ENCODE measurements around the gene TAGLN3.

The TAGLN3 gene

DNA sequence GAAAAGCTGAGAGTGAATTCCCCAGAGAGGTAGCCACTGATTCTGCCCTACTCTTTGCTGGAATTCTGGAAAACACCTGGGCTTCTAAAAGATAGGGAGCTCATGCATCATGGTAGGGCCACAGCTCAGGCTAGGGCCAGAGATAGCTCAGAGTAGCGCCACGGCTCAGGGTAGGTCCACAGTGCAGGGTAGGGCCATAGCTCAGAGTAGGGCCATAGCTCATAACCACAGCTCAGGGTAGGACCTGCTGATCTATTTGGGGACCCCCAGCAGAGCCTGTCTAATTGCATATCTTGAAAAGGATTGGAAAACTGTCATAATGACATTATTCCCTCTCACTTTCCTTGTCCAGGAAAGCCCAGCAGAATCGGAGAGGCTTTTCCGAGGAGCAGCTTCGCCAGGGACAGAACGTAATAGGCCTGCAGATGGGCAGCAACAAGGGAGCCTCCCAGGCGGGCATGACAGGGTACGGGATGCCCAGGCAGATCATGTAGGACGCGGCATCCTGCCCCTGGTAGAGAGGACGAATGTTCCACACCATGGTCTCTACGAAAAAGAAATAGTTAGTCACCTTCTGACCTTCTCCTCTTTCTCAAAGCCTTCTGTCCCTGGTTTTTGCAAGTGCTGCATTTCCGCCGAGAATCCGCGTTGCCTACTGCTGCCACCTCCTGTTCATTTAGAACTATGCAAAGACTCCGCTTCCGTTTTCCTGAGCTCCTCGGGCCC is 14.5 kb downstream of the TAGLN3 start:
- Histone ChIP-seq H3K27me3 (ENCODE audit: control insufficient read depth, insufficient read depth, low read length) (no peaks in the 10 kb centered on the region), H3K9ac (ENCODE audit: low read depth, low read length) (no peak overlapping the region), H3K4me1 (ENCODE audit: control insufficient read depth, insufficient read depth, low read length) (no peaks in the 10 kb centered on the region), H3K4me2 (ENCODE audit: low read length) (peak overlapping the region; percentile 57), H3K36me3 (ENCODE audit: insufficient read depth, low read length) (no peaks in the 10 kb centered on the region), H3K4me3 (ENCODE audit: low read length) (no peak overlapping the region), H3K9me3 (replicated peaks; ENCODE audit: low read length) (no peaks in the 10 kb centered on the region)

DNA sequence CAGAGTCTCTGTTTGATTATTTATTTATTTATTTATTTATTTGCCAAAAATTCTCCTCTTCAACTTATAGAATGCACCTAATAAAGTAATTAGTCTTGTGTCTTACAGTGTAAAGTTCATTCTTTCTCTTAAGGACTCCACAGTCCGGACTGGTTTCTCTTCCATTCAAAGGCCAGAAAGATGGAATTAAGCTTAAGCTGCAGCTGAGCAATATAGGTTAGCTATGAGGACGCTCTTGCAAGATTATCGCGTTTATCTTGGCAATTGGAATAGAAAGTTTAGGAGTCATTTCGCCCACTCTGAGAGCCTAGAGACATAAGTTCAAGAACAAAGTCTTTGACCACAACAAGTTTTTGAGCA is 15.0 kb downstream of the TAGLN3 start:
- no peak overlapping the region for H3K4me3 ChIP-seq (ENCODE audit: low read length)
- H3K9ac ChIP-seq (ENCODE audit: low read depth, low read length) = no peak overlapping the region
- no peaks in the 10 kb centered on the region for H3K27me3 ChIP-seq (ENCODE audit: control insufficient read depth, insufficient read depth, low read length)
- no peaks in the 10 kb centered on the region for H3K9me3 ChIP-seq (replicated peaks; ENCODE audit: low read length)
- no peaks in the 10 kb centered on the region for H3K36me3 ChIP-seq (ENCODE audit: insufficient read depth, low read length)
- H3K4me2 ChIP-seq (ENCODE audit: low read length) = peak overlapping the region; percentile 36
- H3K4me1 ChIP-seq (ENCODE audit: control insufficient read depth, insufficient read depth, low read length) = no peaks in the 10 kb centered on the region

DNA sequence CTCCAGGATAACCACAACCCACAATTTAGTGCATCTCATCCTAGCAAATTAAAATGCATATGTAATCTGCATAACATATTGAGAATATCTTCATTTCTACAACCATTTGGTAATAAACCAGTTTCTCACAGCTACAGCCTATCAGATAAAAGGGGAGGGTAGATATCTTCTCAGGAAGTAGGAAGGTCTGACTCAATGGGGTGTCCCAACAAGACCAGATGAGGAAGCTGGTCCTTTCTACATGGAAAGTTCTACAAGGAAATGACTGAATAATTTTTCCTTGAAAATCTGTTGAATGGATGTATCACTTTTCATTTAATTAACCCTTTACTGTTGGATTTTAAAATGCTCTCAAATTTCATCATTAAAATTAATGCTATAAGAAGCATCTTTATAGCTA is 18.4 kb downstream of the TAGLN3 start:
- Histone ChIP-seq H3K9me3 (replicated peaks; ENCODE audit: low read length) (no peaks in the 10 kb centered on the region), H3K4me2 (ENCODE audit: low read length) (no peak overlapping the region), H3K36me3 (ENCODE audit: insufficient read depth, low read length) (no peaks in the 10 kb centered on the region), H3K4me1 (ENCODE audit: control insufficient read depth, insufficient read depth, low read length) (no peaks in the 10 kb centered on the region), H3K4me3 (ENCODE audit: low read length) (no peak overlapping the region), H3K9ac (ENCODE audit: low read depth, low read length) (no peak overlapping the region), H3K27me3 (ENCODE audit: control insufficient read depth, insufficient read depth, low read length) (no peaks in the 10 kb centered on the region)

DNA sequence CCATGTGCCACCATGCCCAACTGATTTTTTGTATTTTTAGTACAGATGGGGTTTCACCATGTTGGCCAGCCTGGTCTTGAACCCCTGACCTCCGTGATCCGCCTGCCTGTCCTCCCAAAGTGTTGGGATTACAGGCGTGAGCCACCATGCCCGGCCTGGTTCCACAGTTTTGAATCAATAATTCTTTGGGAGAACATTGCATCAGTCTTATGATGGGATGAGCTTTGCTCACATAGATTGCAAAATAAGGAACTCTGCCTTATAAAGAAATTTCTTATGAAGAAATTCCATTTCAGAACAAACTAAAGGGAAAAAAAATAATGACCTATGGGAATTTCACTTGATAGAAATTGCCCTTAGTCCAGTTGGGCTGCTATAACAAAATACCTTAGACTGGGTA is 20.0 kb downstream of the TAGLN3 start:
- Histone ChIP-seq H3K9ac (ENCODE audit: low read depth, low read length) (no peak overlapping the region), H3K4me2 (ENCODE audit: low read length) (no peak overlapping the region), H3K4me1 (ENCODE audit: control insufficient read depth, insufficient read depth, low read length) (no peaks in the 10 kb centered on the region), H3K27me3 (ENCODE audit: control insufficient read depth, insufficient read depth, low read length) (no peaks in the 10 kb centered on the region), H3K36me3 (ENCODE audit: insufficient read depth, low read length) (no peaks in the 10 kb centered on the region), H3K9me3 (replicated peaks; ENCODE audit: low read length) (no peaks in the 10 kb centered on the region), H3K4me3 (ENCODE audit: low read length) (no peak overlapping the region)

DNA sequence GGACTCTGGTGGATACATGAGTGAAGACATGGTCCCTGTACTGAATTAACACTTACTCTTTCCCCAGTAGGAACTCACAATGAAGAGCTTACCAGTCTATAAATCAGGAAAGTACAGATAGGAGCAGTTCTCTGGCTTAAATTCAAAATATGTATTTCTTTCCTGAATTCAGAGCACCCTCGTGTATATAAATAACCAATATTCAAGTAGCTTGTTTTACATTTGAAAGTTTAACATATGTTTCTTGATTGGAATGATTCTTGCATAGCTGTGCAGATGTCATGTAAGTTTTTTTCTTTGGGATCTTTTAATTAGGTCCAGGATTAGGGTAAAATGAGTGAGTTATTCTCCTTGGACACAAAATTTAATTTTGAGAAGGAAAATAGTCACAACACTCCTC is 21.0 kb downstream of the TAGLN3 start:
- no peak overlapping the region for H3K9ac ChIP-seq (ENCODE audit: low read depth, low read length)
- H3K4me2 ChIP-seq (ENCODE audit: low read length) = no peak overlapping the region
- no peaks in the 10 kb centered on the region for H3K27me3 ChIP-seq (ENCODE audit: control insufficient read depth, insufficient read depth, low read length)
- H3K36me3 ChIP-seq (ENCODE audit: insufficient read depth, low read length) = no peaks in the 10 kb centered on the region
- H3K9me3 ChIP-seq (replicated peaks; ENCODE audit: low read length) = no peaks in the 10 kb centered on the region
- H3K4me1 ChIP-seq (ENCODE audit: control insufficient read depth, insufficient read depth, low read length) = no peaks in the 10 kb centered on the region
- H3K4me3 ChIP-seq (ENCODE audit: low read length) = no peak overlapping the region

DNA sequence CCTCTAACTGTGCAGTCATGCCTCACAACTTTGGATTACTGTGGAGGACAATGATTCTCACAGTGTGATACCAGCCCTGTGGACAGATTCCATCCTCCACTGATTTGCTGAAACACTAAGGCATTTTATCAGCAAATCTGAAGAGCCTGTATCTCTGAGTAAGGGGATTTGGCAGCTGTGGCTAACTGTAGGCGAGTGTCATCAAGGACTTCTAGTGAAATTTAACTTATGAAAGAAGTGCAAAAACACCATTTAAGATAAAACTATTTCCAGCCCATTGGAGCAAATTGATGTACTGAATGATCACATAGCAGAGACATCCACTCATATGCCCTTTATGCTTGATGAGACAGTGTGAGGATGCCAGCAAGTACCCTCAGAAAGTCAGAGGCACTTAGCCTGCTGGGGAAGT is 22.0 kb downstream of the TAGLN3 start:
- Histone ChIP-seq H3K4me1 (ENCODE audit: control insufficient read depth, insufficient read depth, low read length) (no peaks in the 10 kb centered on the region), H3K9me3 (replicated peaks; ENCODE audit: low read length) (no peaks in the 10 kb centered on the region), H3K4me2 (ENCODE audit: low read length) (no peak overlapping the region), H3K9ac (ENCODE audit: low read depth, low read length) (no peak overlapping the region), H3K27me3 (ENCODE audit: control insufficient read depth, insufficient read depth, low read length) (no peaks in the 10 kb centered on the region), H3K36me3 (ENCODE audit: insufficient read depth, low read length) (no peaks in the 10 kb centered on the region), H3K4me3 (ENCODE audit: low read length) (no peak overlapping the region)

DNA sequence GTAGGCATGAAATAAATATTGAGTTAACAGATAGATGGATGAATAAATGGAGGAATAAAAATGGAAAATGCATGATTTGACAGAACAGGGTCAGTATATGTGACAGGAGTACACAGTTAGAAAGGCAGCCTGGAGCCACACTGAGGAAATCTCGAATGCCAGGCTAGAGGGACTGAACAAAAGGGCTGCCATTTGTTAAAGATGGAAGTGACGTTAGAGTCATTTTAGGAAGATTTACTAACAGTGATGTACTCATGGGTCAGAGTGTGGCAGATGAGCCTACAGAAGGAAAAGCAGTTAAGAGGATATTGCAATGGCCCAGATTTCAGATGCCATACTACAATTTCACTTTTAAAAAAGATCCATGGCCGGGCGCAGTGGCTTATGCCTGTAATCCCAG is 28.4 kb downstream of the TAGLN3 start:
- Histone ChIP-seq H3K4me3 (ENCODE audit: low read length) (no peak overlapping the region), H3K36me3 (ENCODE audit: insufficient read depth, low read length) (no peaks in the 10 kb centered on the region), H3K9me3 (replicated peaks; ENCODE audit: low read length) (no peaks in the 10 kb centered on the region), H3K4me1 (ENCODE audit: control insufficient read depth, insufficient read depth, low read length) (no peaks in the 10 kb centered on the region), H3K9ac (ENCODE audit: low read depth, low read length) (no peak overlapping the region), H3K27me3 (ENCODE audit: control insufficient read depth, insufficient read depth, low read length) (no peaks in the 10 kb centered on the region), H3K4me2 (ENCODE audit: low read length) (no peak overlapping the region)

DNA sequence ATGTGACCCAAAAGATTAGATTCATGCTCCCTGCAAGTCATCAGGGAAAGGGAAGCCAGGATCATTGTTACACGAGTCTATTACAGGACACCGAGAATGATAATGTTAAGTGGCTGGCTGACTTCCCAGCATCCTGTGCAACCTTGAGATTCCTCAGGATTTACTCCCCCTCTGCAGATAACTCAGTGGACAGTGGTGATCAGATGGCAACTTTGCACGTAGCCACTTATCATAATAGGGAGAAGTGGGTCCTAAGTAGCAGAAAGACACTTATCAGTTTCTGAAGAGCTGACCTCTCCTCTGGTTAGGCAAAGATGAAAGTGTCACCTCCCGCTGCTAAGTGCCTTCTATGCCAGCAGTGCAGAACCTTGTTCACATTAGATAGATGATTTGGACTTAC is 29.1 kb downstream of the TAGLN3 start:
- Histone ChIP-seq H3K36me3 (ENCODE audit: insufficient read depth, low read length) (no peaks in the 10 kb centered on the region), H3K9me3 (replicated peaks; ENCODE audit: low read length) (no peaks in the 10 kb centered on the region), H3K27me3 (ENCODE audit: control insufficient read depth, insufficient read depth, low read length) (no peaks in the 10 kb centered on the region), H3K4me3 (ENCODE audit: low read length) (no peak overlapping the region), H3K9ac (ENCODE audit: low read depth, low read length) (no peak overlapping the region), H3K4me2 (ENCODE audit: low read length) (no peak overlapping the region), H3K4me1 (ENCODE audit: control insufficient read depth, insufficient read depth, low read length) (no peaks in the 10 kb centered on the region)

DNA sequence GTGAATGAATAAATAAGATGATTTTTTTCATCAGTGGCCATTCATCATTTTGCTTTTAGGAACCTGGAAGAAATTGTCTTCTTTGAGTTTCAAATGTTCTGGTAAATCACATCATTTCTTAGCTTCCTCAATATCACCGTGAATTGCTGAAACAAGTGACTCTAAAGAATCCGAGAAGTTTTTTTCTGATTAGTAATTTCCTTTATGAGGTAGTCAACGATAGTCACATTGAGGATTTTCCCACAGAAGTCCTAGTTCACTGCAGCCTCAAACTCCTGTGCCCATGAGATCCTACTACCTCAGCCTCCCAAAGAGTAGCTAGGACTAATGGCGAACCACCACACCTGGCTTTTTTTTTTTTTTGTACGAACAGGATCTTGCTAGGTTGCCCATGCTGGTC is 32.2 kb downstream of the TAGLN3 start:
- Histone ChIP-seq H3K4me3 (ENCODE audit: low read length) (no peak overlapping the region), H3K9me3 (replicated peaks; ENCODE audit: low read length) (no peaks in the 10 kb centered on the region), H3K4me1 (ENCODE audit: control insufficient read depth, insufficient read depth, low read length) (no peaks in the 10 kb centered on the region), H3K27me3 (ENCODE audit: control insufficient read depth, insufficient read depth, low read length) (no peaks in the 10 kb centered on the region), H3K4me2 (ENCODE audit: low read length) (no peak overlapping the region), H3K36me3 (ENCODE audit: insufficient read depth, low read length) (no peaks in the 10 kb centered on the region), H3K9ac (ENCODE audit: low read depth, low read length) (no peak overlapping the region)

DNA sequence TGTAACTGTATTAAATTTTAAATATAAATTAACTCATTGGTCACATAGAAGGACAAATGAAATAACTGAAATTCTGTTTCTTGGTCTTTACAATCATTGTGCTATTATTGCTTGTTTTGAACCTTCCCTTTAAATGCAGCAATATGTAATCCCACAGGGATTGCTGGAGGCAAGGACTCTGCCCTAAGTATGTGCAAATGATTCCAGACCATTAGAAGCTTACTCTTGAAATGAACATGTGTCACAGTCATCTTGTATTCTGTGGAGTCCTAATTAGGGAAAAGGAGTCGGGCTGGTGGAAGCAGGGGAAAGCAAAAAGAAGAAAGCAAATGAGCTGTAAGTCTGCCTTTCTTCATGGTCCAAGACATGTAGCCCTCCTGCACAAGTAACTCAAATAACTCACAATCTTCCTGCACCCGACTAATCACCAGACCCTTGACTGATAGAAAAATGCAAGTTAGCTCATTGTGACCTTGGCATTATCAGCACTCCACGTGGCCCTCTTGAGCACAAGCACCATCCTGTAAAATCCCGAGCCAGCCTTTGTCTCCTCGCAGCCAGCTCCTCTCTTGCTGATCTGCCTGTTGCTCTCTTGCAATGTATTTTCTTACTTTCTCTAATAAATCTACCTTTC is 33.5 kb downstream of the TAGLN3 start:
- H3K4me2 ChIP-seq (ENCODE audit: low read length) = no peak overlapping the region
- H3K4me1 ChIP-seq (ENCODE audit: control insufficient read depth, insufficient read depth, low read length) = no peaks in the 10 kb centered on the region
- H3K4me3 ChIP-seq (ENCODE audit: low read length) = no peak overlapping the region
- H3K36me3 ChIP-seq (ENCODE audit: insufficient read depth, low read length) = no peaks in the 10 kb centered on the region
- H3K9ac ChIP-seq (ENCODE audit: low read depth, low read length) = no peak overlapping the region
- no peaks in the 10 kb centered on the region for H3K27me3 ChIP-seq (ENCODE audit: control insufficient read depth, insufficient read depth, low read length)
- no peaks in the 10 kb centered on the region for H3K9me3 ChIP-seq (replicated peaks; ENCODE audit: low read length)

DNA sequence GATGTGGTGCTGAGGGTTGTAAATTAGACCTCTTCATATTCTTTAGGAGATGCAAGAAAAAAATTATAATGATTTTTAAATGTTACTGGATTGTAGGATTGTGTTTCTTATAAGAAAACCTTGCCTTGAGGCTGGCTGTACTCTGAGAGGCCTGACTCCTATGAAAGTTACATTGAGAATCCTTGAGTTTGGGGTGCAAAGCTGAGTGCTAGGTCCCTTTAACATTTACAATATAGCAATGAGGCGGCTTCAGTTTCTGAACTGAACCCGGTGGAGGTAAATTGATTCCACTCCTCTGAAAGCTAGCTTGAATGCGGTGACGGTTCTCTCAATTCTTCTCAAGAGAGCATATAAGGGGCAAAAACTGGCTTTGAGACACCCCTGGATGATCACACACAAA is 35.7 kb downstream of the TAGLN3 start, which contains the start of gene TMPRSS7:
TSS of gene TMPRSS7 (plus strand) at position 301 of the 400 bp plus-strand sequence. CDS start 110 bp downstream, outside the sequence.
- no peaks in the 10 kb centered on the region for H3K36me3 ChIP-seq (ENCODE audit: insufficient read depth, low read length)
- no peak within 1 kb of the TSS for H3K4me2 ChIP-seq (ENCODE audit: low read length)
- H3K9me3 ChIP-seq (replicated peaks; ENCODE audit: low read length) = no peaks in the 10 kb centered on the region
- peaks cover 9% of the 10 kb centered on the region for H3K4me1 ChIP-seq (ENCODE audit: control insufficient read depth, insufficient read depth, low read length)
- H3K27me3 ChIP-seq (ENCODE audit: control insufficient read depth, insufficient read depth, low read length) = no peaks in the 10 kb centered on the region
- no peak within 1 kb of the TSS for H3K4me3 ChIP-seq (ENCODE audit: low read length)
- no peak within 1 kb of the TSS for H3K9ac ChIP-seq (ENCODE audit: low read depth, low read length)

DNA sequence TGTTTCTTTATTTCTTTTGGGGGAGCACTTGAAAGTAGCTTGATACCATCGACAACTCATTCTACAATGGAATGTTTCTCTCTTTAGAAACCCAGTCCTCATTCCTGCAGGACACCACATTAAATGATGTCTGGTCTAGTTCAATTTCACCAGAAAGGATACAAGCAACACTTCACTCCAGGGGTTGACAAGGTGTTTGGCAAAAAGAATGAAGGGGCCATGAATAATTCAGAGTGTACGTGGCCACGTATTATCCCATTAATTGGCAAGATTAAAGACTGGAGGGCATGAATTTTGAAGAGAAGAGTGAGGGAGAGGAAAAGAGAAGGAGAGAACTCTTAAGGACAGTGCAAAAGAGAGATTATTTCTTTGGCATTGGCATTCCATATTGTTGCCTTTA is 36.5 kb downstream of the TAGLN3 start:
- H3K4me3 ChIP-seq (ENCODE audit: low read length) = no peak overlapping the region
- no peak overlapping the region for H3K4me2 ChIP-seq (ENCODE audit: low read length)
- H3K27me3 ChIP-seq (ENCODE audit: control insufficient read depth, insufficient read depth, low read length) = no peaks in the 10 kb centered on the region
- no peak overlapping the region for H3K9ac ChIP-seq (ENCODE audit: low read depth, low read length)
- H3K36me3 ChIP-seq (ENCODE audit: insufficient read depth, low read length) = no peaks in the 10 kb centered on the region
- H3K9me3 ChIP-seq (replicated peaks; ENCODE audit: low read length) = no peaks in the 10 kb centered on the region
- peaks cover 9% of the 10 kb centered on the region for H3K4me1 ChIP-seq (ENCODE audit: control insufficient read depth, insufficient read depth, low read length)
